ENCODE data around the gene OR4N2. TPM values are rescaled to one million over a fixed set of nuclear protein-coding genes. Genes with fewer than 3 reads are reported as not detected.

The OR4N2 gene
- total and polyA plus RNA-seq, 10 of the 15 experiments (the other 5 are each of a cell fraction or from before 2014, with no cell fraction given): not detected

- DNase-seq (ENCODE audit: low read depth, low spot score): no peak
- Histone ChIP-seq H3K9ac (ENCODE audit: control insufficient read depth, insufficient read depth, low read length) (no peak overlapping the region), H3K27ac (ENCODE audit: control insufficient read depth, insufficient read depth) (no peak overlapping the region), H3K9me3 (replicated peaks; ENCODE audit: control insufficient read depth, insufficient read depth, low read length) (no peaks in the 10 kb centered on the region; the same call in 2 of the 3 replicates), H3K36me3 (ENCODE audit: control insufficient read depth in 2 of 2, insufficient read depth in 2 of 2, low read length in 1 of 2) (no peaks in the 10 kb centered on the region), H3K27me3 (replicated peaks in 1 of 2; ENCODE audit: control insufficient read depth in 2 of 2, insufficient read depth in 2 of 2, low read length in 1 of 2) (no peaks in the 10 kb centered on the region), H3K4me1 (ENCODE audit: control insufficient read depth, insufficient read depth, low read length) (no peaks in the 10 kb centered on the region), H2AFZ (ENCODE audit: control insufficient read depth, low read depth, low read length) (no peak overlapping the region), H3K4me2 (ENCODE audit: control insufficient read depth, insufficient read depth) (no peak overlapping the region), H3K79me2 (ENCODE audit: control insufficient read depth, insufficient read depth, low read length) (no peaks in the 10 kb centered on the region), H3K4me3 (no peak overlapping the region), H4K20me1 (ENCODE audit: control insufficient read depth, insufficient read depth) (no peaks in the 10 kb centered on the region)
- RAD21 ChIA-PET (ENCODE audit: unreplicated experiment): no interaction called here
- in situ Hi-C loops (cut with MboI) (no loop called here), intact Hi-C loops (cut with micrococcal nuclease; ENCODE audit: unreplicated experiment) (no loop called here)
- FAIRE-seq: no peak
- no TSS peak for BruUV-seq (replicated peaks)
- ATAC-seq: no peak
- SMC1A ChIA-PET (ENCODE audit: uncharacterized antibody, unreplicated experiment): no interaction called here
- CTCF ChIA-PET: no interaction called here
- whole genome bisulfite sequencing (ENCODE audit: insufficient coverage, insufficient replicate concordance, low lambda C conversion rate, missing lambda C conversion rate): 33% methylated on average over 17 of the region's 17 CpGs
- POLR2A ChIA-PET: no interaction called here
- TF ChIP-seq USF2 (IDR thresholded peaks at IDR 0.05; ENCODE audit: borderline replicate concordance, low read depth, low read length) (no peak), CEBPZ (IDR thresholded peaks at IDR 0.05; ENCODE audit: low read depth, low read length) (no peak), STAT1 (conservative IDR thresholded peaks at IDR 0.05) (no peak), RB1 (IDR thresholded peaks at IDR 0.05; ENCODE audit: borderline replicate concordance) (no peak), MLLT1 (IDR thresholded peaks at IDR 0.05) (no peak), ZNF687 (IDR thresholded peaks at IDR 0.05) (no peak), STAT3 (IDR thresholded peaks at IDR 0.05; ENCODE audit: low read depth, low read length) (no peak), EP300 (IDR thresholded peaks at IDR 0.05; ENCODE audit: borderline replicate concordance in 1 of 2, control insufficient read depth in 1 of 2, low read depth in 2 of 2, low read length in 2 of 2) (no peak), CTCF (IDR thresholded peaks at IDR 0.05 in 2 of 3, conservative IDR thresholded peaks at IDR 0.05 in 1 of 3; ENCODE audit: control insufficient read depth in 2 of 3, extremely low read depth in 1 of 3, insufficient read depth in 1 of 3, low read depth in 3 of 3, low read length in 3 of 3) (no peak), CREB1 (IDR thresholded peaks at IDR 0.05; ENCODE audit: low read depth) (no peak)
These were observed 3.1 kb upstream of the OR4N2 start for GRCh38 chr14:19800282-19801117.
